DMS114 treated with DMSO at 0.1 percent for 48 hours (cell line): ENCODE measurements around the gene HSDL2.

Source experiments
- DNase-seq: peaks from one replicate; lab custom pipeline; 2025; ENCODE audit not compliant: unreplicated experiment; lab: John Stamatoyannopoulos, UW

The HSDL2 gene

GRCh38 chr9:112380102-112380824, at the start of gene HSDL2:
HSDL2 (plus strand) TSS chr9:112380108; CDS start chr9:112380164, 56 bp downstream.
- no peak for DNase-seq

- DNase-seq: no peak
These were observed 48.3 kb upstream of the HSDL2 start for GRCh38 chr9:112331674-112331952.

GRCh38 chr9:112332214-112332613, 47.7 kb upstream of the HSDL2 start:
- DNase-seq: no peak

- peak; percentile 50 for DNase-seq
These were observed 47.3 kb upstream of the HSDL2 start for GRCh38 chr9:112332674-112332976.

- no peak for DNase-seq
These were observed 46.8 kb upstream of the HSDL2 start, which contains the start of gene PTBP3 for GRCh38 chr9:112332977-112333638. PTBP3 (minus strand) TSS chr9:112333619; CDS start chr9:112297865, 35,754 bp downstream.

GRCh38 chr9:112333639-112334431, 46.1 kb upstream of the HSDL2 start:
- DNase-seq: peak; percentile 77

- DNase-seq: no peak
These were observed 45.5 kb upstream of the HSDL2 start for GRCh38 chr9:112334432-112334841.

GRCh38 chr9:112337547-112337946, 42.4 kb upstream of the HSDL2 start:
- no peak for DNase-seq

- DNase-seq: no peak
These were observed 41.3 kb upstream of the HSDL2 start for GRCh38 chr9:112338561-112338960.

- DNase-seq: no peak
These were observed 40.0 kb upstream of the HSDL2 start for GRCh38 chr9:112339886-112340285.

- no peak for DNase-seq
These were observed 38.2 kb upstream of the HSDL2 start for GRCh38 chr9:112341730-112342129.

- DNase-seq: peak; percentile 70
These were observed 31.5 kb upstream of the HSDL2 start for GRCh38 chr9:112348257-112349007.

GRCh38 chr9:112349008-112349333, 30.9 kb upstream of the HSDL2 start:
- DNase-seq: no peak

GRCh38 chr9:112351184-112351583, 28.7 kb upstream of the HSDL2 start:
- no peak for DNase-seq

GRCh38 chr9:112352209-112352608, 27.7 kb upstream of the HSDL2 start:
- DNase-seq: no peak

- DNase-seq: no peak
These were observed 25.7 kb upstream of the HSDL2 start for GRCh38 chr9:112354081-112354743.

GRCh38 chr9:112355427-112355897, 24.4 kb upstream of the HSDL2 start:
- DNase-seq: no peak

GRCh38 chr9:112360047-112360804, 19.7 kb upstream of the HSDL2 start:
- DNase-seq: no peak

- DNase-seq: peak; percentile 20
These were observed 18.3 kb upstream of the HSDL2 start for GRCh38 chr9:112361601-112362000.

- no peak for DNase-seq
These were observed 15.1 kb upstream of the HSDL2 start for GRCh38 chr9:112364761-112365160.
